Measurements from ENCODE around the gene TBK1.

- TF ChIP-seq ZNF8 (CRISPR knock-in tag; IDR thresholded peaks at IDR 0.05) (no peak), PATZ1 (CRISPR knock-in tag; IDR thresholded peaks at IDR 0.05; ENCODE audit: borderline replicate concordance) (no peak), ZNF70 (CRISPR knock-in tag; IDR thresholded peaks at IDR 0.05) (no peak), ZFP30 (CRISPR knock-in tag; IDR thresholded peaks at IDR 0.05) (no peak), GLIS3 (CRISPR knock-in tag; IDR thresholded peaks at IDR 0.05) (no peak), ARNTL (CRISPR knock-in tag; IDR thresholded peaks at IDR 0.05; ENCODE audit: borderline replicate concordance, low read depth) (no peak), RARB (CRISPR knock-in tag; IDR thresholded peaks at IDR 0.05) (no peak), TOX (CRISPR knock-in tag; IDR thresholded peaks at IDR 0.05; ENCODE audit: borderline replicate concordance) (no peak), SNAI2 (CRISPR knock-in tag; IDR thresholded peaks at IDR 0.05) (no peak), CREB5 (CRISPR knock-in tag; IDR thresholded peaks at IDR 0.05; ENCODE audit: low read depth) (no peak), ESRRG (CRISPR knock-in tag; IDR thresholded peaks at IDR 0.05) (no peak), ZNF565 (CRISPR knock-in tag; conservative IDR thresholded peaks at IDR 0.05; ENCODE audit: low read depth) (no peak), CSDC2 (CRISPR knock-in tag; IDR thresholded peaks at IDR 0.05) (no peak), TSHZ2 (CRISPR knock-in tag; IDR thresholded peaks at IDR 0.05) (no peak)
Measured at GRCh38 chr12:64404470-64405256, 47.3 kb upstream of the TBK1 start.
